Rectal smooth muscle tissue (tissue), 1 donor: ENCODE data around the gene CDRT4.
"Not testable (repeated sequence)": the region's sequence is repeated elsewhere in the genome, so short reads cannot be mapped to it uniquely, and the experiment has no call there.

Experiments
- H3K27ac ChIP-seq: one replicate; pipeline ENCODE4 v1.7.0; 2013; ENCODE audit warnings: low read depth, low read length, inconsistent platforms
- H3K27me3 ChIP-seq: one replicate; pipeline ENCODE4 v1.7.0; 2013; ENCODE audit warnings: low read length; ENCODE audit not compliant: control insufficient read depth, insufficient read depth
- H3K36me3 ChIP-seq: one replicate; pipeline ENCODE4 v1.7.0; 2013; ENCODE audit warnings: low read length; ENCODE audit not compliant: control insufficient read depth, insufficient read depth
- H3K4me1 ChIP-seq: one replicate; pipeline ENCODE4 v1.7.0; 2013; ENCODE audit warnings: low read length; ENCODE audit not compliant: control insufficient read depth, insufficient read depth
- H3K4me3 ChIP-seq: one replicate; pipeline ENCODE4 v1.7.0; 2013; ENCODE audit warnings: low read length
- H3K9ac ChIP-seq: one replicate; pipeline ENCODE4 v1.7.0; 2013; ENCODE audit warnings: low read length

The CDRT4 gene

DNA sequence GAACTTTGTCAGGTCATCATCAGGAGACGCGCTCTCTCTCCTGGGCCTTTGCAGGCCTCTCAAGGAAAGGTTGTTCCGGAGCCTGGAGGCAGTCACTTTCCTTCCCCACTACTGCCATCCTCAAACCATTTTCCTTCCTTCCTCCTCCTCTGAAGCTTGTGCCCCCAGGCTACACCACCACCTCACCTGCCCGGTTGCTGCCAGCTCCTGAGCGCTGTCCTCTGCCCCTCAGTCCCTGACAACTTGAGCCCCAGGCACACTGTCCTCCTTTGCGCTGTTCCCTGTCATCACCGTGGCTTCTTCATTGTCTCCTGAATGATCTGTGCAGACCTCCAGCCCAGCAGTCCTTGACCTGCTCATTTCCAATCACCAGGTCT, 18.9 kb downstream of the CDRT4 start:
- H3K9ac ChIP-seq = no peak overlapping the region
- no peak overlapping the region for H3K4me3 ChIP-seq
- H3K36me3 ChIP-seq = no peaks in the 10 kb centered on the region
- no peaks in the 10 kb centered on the region for H3K27me3 ChIP-seq
- no peaks in the 10 kb centered on the region for H3K4me1 ChIP-seq
- H3K27ac ChIP-seq = no peak overlapping the region

DNA sequence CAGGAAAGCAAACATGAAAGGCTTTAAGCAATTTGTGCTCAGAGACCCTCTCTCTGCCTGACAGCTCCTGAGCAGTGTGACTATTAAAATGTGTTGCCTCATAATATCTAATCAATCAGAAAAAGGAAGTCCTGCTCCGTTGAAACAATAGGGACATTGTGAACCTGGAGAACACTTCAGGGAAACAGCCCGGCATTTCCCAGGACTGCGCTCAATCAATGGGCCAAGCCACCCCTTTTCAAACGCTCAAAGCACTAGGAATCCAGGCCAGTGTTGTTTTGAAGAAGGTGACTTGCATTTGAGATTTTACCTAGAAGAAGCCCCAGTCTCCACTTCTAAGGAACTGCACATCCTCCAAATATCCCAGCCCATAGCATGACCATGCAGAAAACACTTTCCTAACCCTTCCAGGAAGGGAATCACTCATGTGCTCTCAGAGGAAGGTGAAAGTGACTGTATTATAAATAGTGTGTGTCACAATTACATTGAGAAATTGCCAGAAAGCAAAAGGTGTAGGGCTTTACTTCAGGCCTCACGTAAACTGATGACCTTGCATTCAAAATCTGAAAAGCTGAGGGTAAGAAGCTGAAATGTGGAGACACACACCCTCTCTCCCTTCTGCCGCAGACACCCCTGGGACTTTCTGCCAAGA, 19.4 kb downstream of the CDRT4 start:
- H3K27me3 ChIP-seq = no peaks in the 10 kb centered on the region
- no peak overlapping the region for H3K27ac ChIP-seq
- no peaks in the 10 kb centered on the region for H3K36me3 ChIP-seq
- H3K4me1 ChIP-seq = no peaks in the 10 kb centered on the region
- no peak overlapping the region for H3K9ac ChIP-seq
- H3K4me3 ChIP-seq = no peak overlapping the region

DNA sequence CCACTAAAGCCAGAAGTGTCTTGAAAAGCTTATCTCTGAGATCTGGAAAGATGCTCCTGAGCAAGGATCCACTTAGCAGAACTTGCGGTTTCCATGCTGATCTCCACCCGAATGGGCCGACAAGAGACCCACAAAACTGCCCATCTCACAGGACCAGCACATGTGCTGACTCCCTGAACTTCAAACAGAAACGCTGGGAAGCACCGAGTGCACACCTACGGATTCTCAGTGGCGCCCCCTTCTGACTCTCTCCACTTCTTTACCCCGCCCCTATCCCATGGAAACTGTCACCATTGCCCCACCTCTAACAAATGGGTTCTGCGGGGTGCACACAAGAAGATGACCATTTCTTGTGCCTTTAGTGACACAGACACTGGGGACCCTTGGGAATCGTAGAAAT, 21.4 kb downstream of the CDRT4 start:
- Histone ChIP-seq H3K27ac (no peak overlapping the region), H3K36me3 (no peaks in the 10 kb centered on the region), H3K4me1 (no peaks in the 10 kb centered on the region), H3K4me3 (no peak overlapping the region), H3K27me3 (no peaks in the 10 kb centered on the region), H3K9ac (no peak overlapping the region)

DNA sequence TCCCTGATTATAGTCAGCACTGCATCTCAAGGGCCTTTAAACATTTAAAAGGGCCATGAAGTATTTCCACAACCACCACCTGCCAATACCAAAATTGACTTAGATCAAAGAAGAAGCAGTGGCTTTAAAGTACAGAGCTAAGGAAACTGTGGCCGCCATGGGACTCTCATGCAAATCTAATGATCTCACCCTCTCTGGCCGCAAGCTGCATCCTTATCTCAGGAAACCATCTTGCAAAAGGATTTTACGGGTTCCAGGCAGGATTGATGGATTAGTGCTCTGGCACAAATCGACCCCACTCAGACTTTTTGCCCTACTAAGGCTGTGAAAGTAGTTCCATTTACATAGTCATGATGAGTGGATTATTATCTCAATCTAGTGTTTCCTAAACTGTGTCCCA, 22.6 kb downstream of the CDRT4 start:
- H3K4me1 ChIP-seq = no peaks in the 10 kb centered on the region
- H3K36me3 ChIP-seq = no peaks in the 10 kb centered on the region
- no peak overlapping the region for H3K27ac ChIP-seq

DNA sequence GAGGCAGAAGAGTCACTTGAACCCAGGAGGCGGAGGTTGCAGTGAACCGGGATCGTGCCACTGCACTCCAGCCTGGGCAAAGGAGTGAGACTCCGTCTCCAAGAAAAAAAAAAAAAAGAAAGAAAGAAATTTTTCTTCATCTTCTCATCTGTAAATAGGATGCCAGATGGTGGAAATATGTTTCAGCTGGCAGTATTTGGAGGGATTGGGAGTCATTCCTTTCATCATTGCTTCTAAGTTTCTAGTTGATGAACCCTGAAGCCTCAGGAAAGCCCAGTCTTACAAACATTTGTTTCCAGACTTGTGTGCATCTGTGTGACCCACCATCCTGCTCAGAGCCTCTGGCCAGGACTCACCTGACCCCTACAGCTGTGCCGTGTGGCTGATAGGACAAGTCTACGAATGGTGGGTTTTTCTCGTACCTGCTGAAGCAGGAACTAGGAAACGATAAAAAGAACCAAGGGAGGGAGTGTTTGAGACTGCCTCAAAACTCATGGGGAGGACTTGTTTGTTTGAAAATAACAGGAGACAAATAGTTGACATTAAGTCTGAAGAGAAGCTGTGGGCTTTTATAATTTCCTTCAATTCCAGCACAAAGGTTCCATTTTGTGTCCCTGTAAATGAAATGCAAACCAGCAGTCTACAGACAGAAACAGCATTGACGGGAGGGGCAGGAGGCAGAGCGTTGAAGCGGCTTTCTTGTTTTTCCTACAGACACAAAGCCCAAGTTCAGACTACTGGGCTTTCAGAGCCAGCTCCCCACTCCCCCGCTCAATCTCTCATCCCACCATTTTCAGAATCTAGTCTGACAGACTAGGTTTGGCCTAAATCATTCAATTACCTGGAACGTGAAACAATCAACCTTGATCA, 24.9 kb downstream of the CDRT4 start:
- H3K4me1 ChIP-seq = no peaks in the 10 kb centered on the region
- no peak overlapping the region for H3K4me3 ChIP-seq
- no peak overlapping the region for H3K27ac ChIP-seq
- no peaks in the 10 kb centered on the region for H3K27me3 ChIP-seq
- H3K9ac ChIP-seq = no peak overlapping the region
- H3K36me3 ChIP-seq = no peaks in the 10 kb centered on the region

More for the DNA sequence above, 22.6 kb downstream of the CDRT4 start:
- H3K9ac ChIP-seq = no peak overlapping the region
- H3K4me3 ChIP-seq = no peak overlapping the region
- no peaks in the 10 kb centered on the region for H3K27me3 ChIP-seq

DNA sequence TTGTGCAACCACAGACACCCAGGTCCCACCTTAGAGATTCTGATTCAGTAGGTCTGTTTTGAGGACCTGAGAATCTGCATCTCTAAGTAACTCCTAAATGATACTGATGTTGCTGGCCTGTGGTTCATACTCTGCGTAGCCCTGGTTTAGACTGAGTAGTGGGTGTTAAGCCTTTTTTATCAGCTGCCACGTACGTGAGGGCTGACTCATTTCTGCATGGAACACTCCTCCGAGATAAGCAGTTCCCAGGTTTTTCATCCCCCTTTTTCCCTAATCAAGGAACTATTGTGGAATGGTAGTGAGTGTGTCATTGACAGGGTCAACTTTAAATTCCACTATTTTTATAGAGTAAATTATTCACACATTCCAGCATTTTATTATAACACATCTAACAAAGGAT, 26.1 kb downstream of the CDRT4 start:
- Histone ChIP-seq H3K4me1 (no peaks in the 10 kb centered on the region), H3K27me3 (no peaks in the 10 kb centered on the region), H3K4me3 (no peak overlapping the region), H3K9ac (no peak overlapping the region), H3K27ac (no peak overlapping the region), H3K36me3 (no peaks in the 10 kb centered on the region)

DNA sequence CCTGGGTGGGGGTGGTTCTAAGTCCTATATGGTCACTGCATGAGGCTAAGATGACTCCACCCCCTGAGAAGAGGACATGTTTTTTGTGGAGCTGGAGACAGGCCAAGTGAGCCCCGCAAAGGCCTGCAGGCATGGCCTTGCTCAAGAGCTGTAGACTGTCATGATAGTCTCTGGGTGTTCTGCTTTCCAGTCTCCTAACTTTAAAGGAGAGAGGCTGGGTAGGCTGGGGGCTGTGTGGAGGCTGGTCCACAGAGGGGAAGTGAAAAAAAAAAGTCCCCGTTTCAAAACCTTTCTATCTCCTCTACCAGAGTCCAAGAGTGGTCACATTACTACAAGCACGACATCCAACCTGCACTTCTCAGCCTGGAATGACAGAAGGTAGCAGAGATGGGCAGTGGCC, 27.1 kb downstream of the CDRT4 start:
- Histone ChIP-seq H3K4me3 (no peak overlapping the region), H3K36me3 (no peaks in the 10 kb centered on the region), H3K27me3 (no peaks in the 10 kb centered on the region), H3K27ac (no peak overlapping the region), H3K4me1 (no peaks in the 10 kb centered on the region), H3K9ac (no peak overlapping the region)

DNA sequence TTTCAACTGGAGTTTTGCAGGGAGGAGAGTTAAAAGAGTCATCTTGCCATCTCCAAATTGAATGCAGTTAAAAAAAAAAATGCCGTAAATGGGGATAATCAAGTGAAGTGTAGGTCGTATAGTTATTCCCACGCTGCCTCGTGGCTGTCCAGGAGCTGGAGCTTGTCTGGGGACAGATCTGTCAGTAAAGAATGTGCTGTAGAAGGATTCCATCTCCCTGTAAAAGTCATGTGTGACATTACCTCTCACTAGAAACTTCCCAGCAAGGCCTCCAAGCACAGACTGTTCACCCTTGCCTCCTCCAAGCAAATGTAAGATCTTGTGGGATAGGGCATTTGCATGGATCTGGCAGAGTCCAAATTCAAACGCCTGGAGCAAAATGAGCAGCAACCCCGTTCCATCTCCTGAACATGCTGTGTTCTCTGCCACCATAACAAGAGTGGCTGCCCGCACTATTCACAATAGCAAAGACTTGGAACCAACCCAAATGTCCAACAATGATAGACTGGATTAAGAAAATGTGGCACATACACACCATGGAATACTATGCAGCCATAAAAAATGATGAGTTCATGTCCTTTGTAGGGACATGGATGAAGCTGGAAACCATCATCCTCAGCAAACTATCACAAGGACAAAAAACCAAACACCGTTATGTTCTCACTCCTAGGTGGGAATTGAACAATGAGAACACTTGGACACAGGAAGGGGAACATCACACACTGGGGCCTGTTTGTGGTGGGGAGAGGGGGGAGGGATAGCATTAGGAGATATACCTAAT, 28.0 kb downstream of the CDRT4 start:
- H3K9ac ChIP-seq, H3K27me3 ChIP-seq, H3K4me1 ChIP-seq, H3K27ac ChIP-seq, H3K4me3 ChIP-seq, H3K36me3 ChIP-seq: not testable (repeated sequence)

DNA sequence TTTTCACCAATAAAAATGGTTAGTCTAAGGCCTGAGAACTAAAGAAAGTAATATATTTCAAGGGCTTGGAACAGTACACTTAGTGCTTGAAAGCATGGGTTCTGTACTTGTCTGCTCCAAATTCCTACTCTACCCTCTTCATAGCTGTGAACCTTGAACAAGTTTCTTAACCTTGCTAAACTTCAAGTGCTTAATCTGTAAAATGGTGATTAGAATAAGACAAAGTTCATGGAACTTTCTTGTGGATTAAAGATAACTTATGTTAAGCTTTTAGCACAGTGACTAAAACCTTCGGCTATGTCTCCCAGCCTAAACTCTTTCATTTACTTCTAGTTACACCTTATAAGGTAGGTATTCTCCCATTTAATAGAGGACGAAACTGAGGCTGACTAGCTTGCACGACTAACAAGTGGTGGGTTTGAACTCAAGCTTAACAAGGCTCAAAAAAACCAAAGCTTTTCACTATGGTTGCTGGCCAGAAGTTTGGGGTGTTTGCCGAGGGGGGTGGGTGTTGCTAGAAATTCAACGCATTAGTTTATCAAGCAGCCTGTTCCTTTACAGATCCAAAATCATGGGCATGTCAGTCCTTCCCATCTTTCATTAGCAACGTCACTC, 28.8 kb downstream of the CDRT4 start:
- no peaks in the 10 kb centered on the region for H3K36me3 ChIP-seq
- H3K4me1 ChIP-seq = peaks cover 12% of the 10 kb centered on the region
- H3K9ac ChIP-seq = no peak overlapping the region
- no peaks in the 10 kb centered on the region for H3K27me3 ChIP-seq
- H3K4me3 ChIP-seq = no peak overlapping the region
- H3K27ac ChIP-seq = no peak overlapping the region

DNA sequence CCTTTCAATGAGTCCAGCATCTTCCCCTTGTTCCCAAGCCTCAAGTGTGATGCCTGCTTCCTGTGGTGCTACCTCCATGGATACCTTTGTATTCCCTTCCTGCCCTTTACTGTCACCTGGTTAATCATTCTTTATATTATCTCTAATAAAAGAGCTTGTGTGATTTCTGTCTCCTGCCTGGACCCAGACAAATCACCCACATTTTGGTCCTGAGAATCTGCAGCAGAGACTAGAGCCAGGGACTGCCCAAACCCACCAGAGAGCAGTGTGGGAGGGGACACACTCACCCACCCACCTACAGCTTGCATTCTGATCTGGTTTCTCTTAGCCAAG, 30.2 kb downstream of the CDRT4 start:
- peaks cover 15% of the 10 kb centered on the region for H3K4me1 ChIP-seq
- no peak overlapping the region for H3K4me3 ChIP-seq

DNA sequence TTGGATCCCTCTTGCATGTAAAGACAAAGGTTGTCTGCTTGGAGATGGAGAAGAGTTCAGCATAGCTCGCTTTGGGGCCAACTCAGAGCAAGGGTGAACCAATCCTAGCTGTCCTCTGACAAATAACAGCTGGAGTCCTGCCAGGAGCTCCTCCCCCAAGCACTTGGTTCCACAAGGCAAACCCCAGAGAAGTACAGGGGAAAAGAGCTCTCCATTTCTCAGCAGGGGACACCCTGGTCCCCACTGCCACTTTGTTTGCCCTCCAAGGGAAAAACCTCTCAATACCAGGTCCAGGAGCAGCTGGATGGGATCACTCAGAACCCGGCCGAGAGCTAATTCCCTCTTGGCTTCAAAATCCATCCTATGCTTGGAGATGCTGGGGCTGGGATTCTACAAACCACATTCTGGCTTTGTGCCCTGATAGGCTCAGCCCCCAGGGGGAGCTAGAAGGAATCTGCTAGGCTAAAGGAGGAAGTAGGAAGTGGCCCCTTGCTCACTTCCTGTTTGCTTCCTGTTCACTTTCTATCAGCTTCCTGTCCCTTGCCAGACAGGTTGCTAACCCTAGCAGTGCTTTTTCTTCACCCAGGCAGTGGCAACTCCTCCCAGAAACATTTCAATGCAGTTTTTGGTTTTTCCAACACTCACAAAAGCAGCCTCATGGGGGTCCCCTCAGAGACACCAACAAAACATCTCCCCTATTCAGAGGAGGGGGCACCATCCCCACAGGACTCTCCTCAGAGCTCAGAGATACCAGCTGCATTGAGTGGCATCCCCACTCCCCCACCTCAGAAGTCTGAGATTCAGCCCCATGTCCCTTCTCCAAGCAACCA, 30.7 kb downstream of the CDRT4 start:
- no peak overlapping the region for H3K4me3 ChIP-seq
- H3K9ac ChIP-seq = no peak overlapping the region
- H3K27me3 ChIP-seq = no peaks in the 10 kb centered on the region
- H3K27ac ChIP-seq = no peak overlapping the region
- H3K4me1 ChIP-seq = peaks cover 19% of the 10 kb centered on the region
- no peaks in the 10 kb centered on the region for H3K36me3 ChIP-seq

More for the DNA sequence above, 30.2 kb downstream of the CDRT4 start:
- H3K27ac ChIP-seq = no peak overlapping the region
- no peaks in the 10 kb centered on the region for H3K36me3 ChIP-seq
- no peaks in the 10 kb centered on the region for H3K27me3 ChIP-seq
- H3K9ac ChIP-seq = no peak overlapping the region

DNA sequence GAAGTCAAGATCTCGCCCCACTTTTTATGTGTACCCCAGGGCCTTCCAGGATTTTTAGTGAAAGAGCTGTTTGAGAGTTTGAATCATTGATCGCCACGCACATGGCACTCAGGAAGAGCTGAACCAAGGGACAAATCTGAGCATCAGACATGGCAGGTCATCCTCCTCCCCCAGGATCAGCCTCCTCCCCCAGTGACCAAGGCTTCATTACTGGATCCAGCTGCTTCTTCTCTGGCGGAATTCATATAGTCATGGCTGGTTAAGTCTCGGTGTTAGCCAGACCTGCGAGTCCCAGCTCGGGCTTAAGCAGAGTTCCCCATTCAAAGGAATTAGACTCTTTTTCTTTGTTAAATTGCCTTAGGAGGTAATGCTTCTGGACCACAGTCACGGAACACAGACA, 32.5 kb downstream of the CDRT4 start:
- Histone ChIP-seq H3K27ac (peak overlapping the region; percentile 63), H3K4me3 (no peak overlapping the region), H3K27me3 (no peaks in the 10 kb centered on the region), H3K4me1 (peaks cover 29% of the 10 kb centered on the region), H3K36me3 (no peaks in the 10 kb centered on the region), H3K9ac (no peak overlapping the region)
